DLD1 (cell line): ENCODE results near the gene CIDEB.
"Not testable (repeated sequence)": the region's sequence is repeated elsewhere in the genome, so short reads cannot be mapped to it uniquely, and the experiment has no call there.

Experiments
- in situ Hi-C: cut with HindIII; loops from 2 replicates; pipeline ENCODE4 v1.10.0; 2017; ENCODE audit warnings: low sequenced_read_pairs

Gene CIDEB

GRCh38 chr14:24334431-24335291 lies 26.9 kb upstream of the CIDEB start, which contains the start of gene ADCY4:
ADCY4 (minus strand) TSS chr14:24335071; CDS start chr14:24334652, 419 bp downstream.
- in situ Hi-C loops: loop anchor here (5.0 kb wide), 1 partner anchor 57 kb away; no protein-coding TSS in a partner anchor

GRCh38 chr14:24332268-24332993 lies 24.7 kb upstream of the CIDEB start:
- in situ Hi-C loops: no loop called here

- in situ Hi-C loops: no loop called here
These were observed 24.0 kb upstream of the CIDEB start for GRCh38 chr14:24331731-24332267.

GRCh38 chr14:24330973-24331674 lies 23.3 kb upstream of the CIDEB start:
- in situ Hi-C loops: no loop called here

- in situ Hi-C loops: no loop called here
These were observed 22.0 kb upstream of the CIDEB start for GRCh38 chr14:24329736-24330135.

GRCh38 chr14:24329073-24329663 lies 21.4 kb upstream of the CIDEB start:
- in situ Hi-C loops: no loop called here

GRCh38 chr14:24327914-24328313 lies 20.1 kb upstream of the CIDEB start:
- in situ Hi-C loops: not testable (repeated sequence)

- in situ Hi-C loops: no loop called here
These were observed 19.5 kb upstream of the CIDEB start for GRCh38 chr14:24327303-24327702.

GRCh38 chr14:24325963-24326362 lies 18.2 kb upstream of the CIDEB start:
- in situ Hi-C loops: no loop called here

GRCh38 chr14:24325041-24325530 lies 17.3 kb upstream of the CIDEB start:
- in situ Hi-C loops: no loop called here

- in situ Hi-C loops: no loop called here
These were observed 16.2 kb upstream of the CIDEB start for GRCh38 chr14:24324024-24324423.

GRCh38 chr14:24323341-24323740 lies 15.6 kb upstream of the CIDEB start:
- in situ Hi-C loops: no loop called here

- in situ Hi-C loops: no loop called here
These were observed 14.9 kb upstream of the CIDEB start for GRCh38 chr14:24322672-24323071.

GRCh38 chr14:24321212-24321975 lies 13.6 kb upstream of the CIDEB start:
- in situ Hi-C loops: no loop called here

- in situ Hi-C loops: no loop called here
These were observed 9.6 kb upstream of the CIDEB start for GRCh38 chr14:24317141-24317928.

GRCh38 chr14:24316597-24316950 lies 8.8 kb upstream of the CIDEB start:
- in situ Hi-C loops: no loop called here

- in situ Hi-C loops: no loop called here
These were observed 8.2 kb upstream of the CIDEB start for GRCh38 chr14:24315807-24316596.

- in situ Hi-C loops: no loop called here
These were observed 7.5 kb upstream of the CIDEB start for GRCh38 chr14:24315243-24315806.
